Prostate gland (tissue), 2 donors: ENCODE data around the gene ACER3.

ENCODE experiments used
- CTCF ChIP-seq, 4 experiments: fragments of 200-600 bp in 2 of 4; fragments of 450-650 bp in 2 of 4; sonication (generic) in 2 of 4; IDR thresholded peaks; 1 replicate in 3 of 4; 2 replicates in 1 of 4; pipeline ENCODE4 v1.5.1; 2016 to 2019; ENCODE audit warnings: antibody characterized with exemption in 4 of 4, mild to moderate bottlenecking in 2 of 4, moderate library complexity in 2 of 4
- POLR2A ChIP-seq: fragments of 450-650 bp; IDR thresholded peaks from one replicate; pipeline ENCODE4 v1.6.1; 2016; ENCODE audit warnings: antibody characterized with exemption, mild to moderate bottlenecking
- POLR2AphosphoS5 ChIP-seq: sonication (generic); formaldehyde crosslinking; IDR thresholded peaks from one replicate; pipeline ENCODE4 v1.6.1; 2017; ENCODE audit warnings: antibody characterized with exemption

- TF ChIP-seq CTCF (IDR thresholded peaks at IDR 0.05) (no peak), POLR2AphosphoS5 (no peak), POLR2A (no peak)
Measured at GRCh38 chr11:76984743-76985142, 124.0 kb downstream of the ACER3 start.
